Keratinocyte (primary cell): ENCODE results near the gene SULT2B1. TPM values are rescaled to one million over a fixed set of nuclear protein-coding genes. Genes with fewer than 3 reads are reported as not detected.

Source experiments
- DNase-seq: peaks from one replicate; pipeline ENCODE4 v3.0.0-alpha.2; 2011; ENCODE audit warnings: low read depth, missing footprints, low spot score
- FAIRE-seq: peaks from 2 replicates; lab custom pipeline; 2011; peaks lifted over from hg19 to GRCh38; lab: Jason Lieb, UNC
- H2AFZ ChIP-seq: 2 replicates; pipeline ENCODE4 v1.6.0; 2012; ENCODE audit warnings: low read length, control low read depth, inconsistent platforms; ENCODE audit not compliant: control insufficient read depth
- H3K27ac ChIP-seq: 2 replicates; pipeline ENCODE4 v1.5.1; 2011; ENCODE audit warnings: low read length; ENCODE audit not compliant: control insufficient read depth, insufficient read depth
- H3K27me3 ChIP-seq: 3 replicates; pipeline ENCODE4 v1.6.0; 2011; ENCODE audit warnings: low read length; ENCODE audit not compliant: control insufficient read depth, insufficient read depth; ENCODE audit errors: extremely low read depth
- H3K36me3 ChIP-seq, 2 experiments: 2 replicates in 1 of 2; 3 replicates in 1 of 2; pipeline ENCODE4 v1.5.1; 2011; ENCODE audit warnings: low read length in 2 of 2, mild to moderate bottlenecking in 1 of 2; ENCODE audit not compliant: control insufficient read depth in 2 of 2, insufficient read depth in 2 of 2; ENCODE audit errors: extremely low read depth in 1 of 2
- H3K4me1 ChIP-seq: 3 replicates; pipeline ENCODE4 v1.5.1; 2011; ENCODE audit warnings: low read length; ENCODE audit not compliant: control insufficient read depth, insufficient read depth; ENCODE audit errors: extremely low read depth
- H3K4me2 ChIP-seq: 3 replicates; pipeline ENCODE4 v1.6.0; 2011; ENCODE audit warnings: low read depth, low read length; ENCODE audit not compliant: control insufficient read depth, insufficient read depth; ENCODE audit errors: extremely low read depth
- H3K4me3 ChIP-seq, 3 experiments: fragments of 200-600 bp in 1 of 3; sonication (generic) in 1 of 3; 2 replicates in 2 of 3; 3 replicates in 1 of 3; pipeline ENCODE4 v1.5.1; 2011 to 2016; ENCODE audit warnings: low read length in 3 of 3, mild to moderate bottlenecking in 3 of 3, control low read depth in 2 of 3, inconsistent platforms in 1 of 3, low read depth in 1 of 3, mixed read lengths in 1 of 3, mixed run types in 1 of 3, moderate library complexity in 1 of 3; ENCODE audit not compliant: control insufficient read depth in 2 of 3, insufficient read depth in 2 of 3; ENCODE audit errors: extremely low read depth in 1 of 3
- H3K79me2 ChIP-seq: 2 replicates; pipeline ENCODE4 v1.6.0; 2012; ENCODE audit warnings: low read length; ENCODE audit not compliant: control insufficient read depth, insufficient read depth
- H3K9ac ChIP-seq: 3 replicates; pipeline ENCODE4 v1.6.0; 2011; ENCODE audit warnings: low read length; ENCODE audit not compliant: control insufficient read depth, insufficient read depth; ENCODE audit errors: extremely low read depth
- H3K9me1 ChIP-seq: 3 replicates; pipeline ENCODE4 v1.6.0; 2011; ENCODE audit warnings: low read length; ENCODE audit not compliant: control insufficient read depth, insufficient read depth; ENCODE audit errors: extremely low read depth
- H3K9me3 ChIP-seq: 2 replicates; pipeline ENCODE4 v1.5.1; 2012; ENCODE audit warnings: low read depth, low read length; ENCODE audit not compliant: control insufficient read depth
- H4K20me1 ChIP-seq: 3 replicates; pipeline ENCODE4 v1.6.0; 2011; ENCODE audit warnings: low read length; ENCODE audit not compliant: control insufficient read depth, insufficient read depth; ENCODE audit errors: extremely low read depth
- CTCF ChIP-seq, 3 experiments: IDR thresholded peaks in 1 of 3; conservative IDR thresholded peaks in 1 of 3; optimal IDR thresholded peaks in 1 of 3; 2 replicates in 2 of 3; 3 replicates in 1 of 3; pipeline versions ENCODE3 to v1.5.1; 2011; ENCODE audit warnings: low read length in 3 of 3, mild to moderate bottlenecking in 3 of 3, moderate library complexity in 2 of 3, control low read depth in 1 of 3, inconsistent platforms in 1 of 3; ENCODE audit not compliant: insufficient read depth in 2 of 3; ENCODE audit errors: extremely low read depth in 1 of 3
- EZH2 ChIP-seq: IDR thresholded peaks from one replicate; pipeline ENCODE4 v1.6.1; 2012; ENCODE audit warnings: inconsistent platforms, mild to moderate bottlenecking, low read length, moderate library complexity
- dilution Hi-C: fragments of 300-500 bp; cut with MboI; formaldehyde crosslinking; loops from one replicate; pipeline ENCODE4 v1.7.0; 2020; ENCODE audit warnings: low sequenced_read_pairs; ENCODE audit not compliant: extremely low pct_ligation_motif_present
- polyA plus RNA-seq, 5 experiments: library from polyadenylated mRNA; depleted of rRNA in 3 of 5; stranded (reverse) in 3 of 5; stranded (forward) in 1 of 5; unstranded in 1 of 5; fragments of >200 nt; gene quantifications; 1 replicate in 1 of 5; 2 replicates in 3 of 5; 3 replicates in 1 of 5; pipeline versions ENCODE4 v1.2.1 to v1.2.3, GENCODE V29; 2011 to 2012; ENCODE audit warnings: missing spikeins in 2 of 5, low read depth in 1 of 5, low replicate concordance in 1 of 5

Gene SULT2B1
- polyA plus RNA-seq, 1 donor (not counting 4 experiments of a cell fraction or from before 2014, with no cell fraction given) = 6.0 TPM

- FAIRE-seq (no peak), DNase-seq (no peak)
- no peaks in the 10 kb centered on the region for H3K79me2 ChIP-seq
- H3K4me3 ChIP-seq = peak overlapping the region; percentile 53 to 66 (median 62)
- H2AFZ ChIP-seq = peak overlapping the region; percentile 2
- peak overlapping the region; percentile 82 for H3K27ac ChIP-seq
- peak overlapping the region; percentile 66 for H3K9ac ChIP-seq
- H3K36me3 ChIP-seq = no peaks in the 10 kb centered on the region
- dilution Hi-C loops = no loop called here
- H3K9me1 ChIP-seq = no peaks in the 10 kb centered on the region
- peaks cover 60% of the 10 kb centered on the region for H3K4me1 ChIP-seq
- H3K27me3 ChIP-seq = no peaks in the 10 kb centered on the region
- peak overlapping the region; percentile 89 for H3K4me2 ChIP-seq
- no peaks in the 10 kb centered on the region for H3K9me3 ChIP-seq
- H4K20me1 ChIP-seq = no peaks in the 10 kb centered on the region
- TF ChIP-seq CTCF (optimal IDR thresholded peaks at IDR 0.05 in 1 of 3, IDR thresholded peaks at IDR 0.05 in 1 of 3, conservative IDR thresholded peaks at IDR 0.05 in 1 of 3; ENCODE audit: extremely low read depth in 1 of 3, insufficient read depth in 2 of 3, low read length in 3 of 3) = no peak
- TF ChIP-seq EZH2 = no peak
Observed at GRCh38 chr19:48635263-48635965, 83.4 kb downstream of the SULT2B1 start.

GRCh38 chr19:48635966-48636858 lies 84.2 kb downstream of the SULT2B1 start:
- no peaks in the 10 kb centered on the region for H3K9me3 ChIP-seq
- H3K36me3 ChIP-seq = no peaks in the 10 kb centered on the region
- H3K4me2 ChIP-seq = peak overlapping the region; percentile 89
- H3K79me2 ChIP-seq = no peaks in the 10 kb centered on the region
- H3K27me3 ChIP-seq = no peaks in the 10 kb centered on the region
- peaks cover 58% of the 10 kb centered on the region for H3K4me1 ChIP-seq
- no peak for TF ChIP-seq CTCF (optimal IDR thresholded peaks at IDR 0.05 in 1 of 3, IDR thresholded peaks at IDR 0.05 in 1 of 3, conservative IDR thresholded peaks at IDR 0.05 in 1 of 3; ENCODE audit: extremely low read depth in 1 of 3, insufficient read depth in 2 of 3, low read length in 3 of 3)
- TF ChIP-seq EZH2 = no peak
- no peak for DNase-seq
- H3K27ac ChIP-seq = no peak overlapping the region
- FAIRE-seq = no peak
- peak overlapping the region; percentile 2 for H2AFZ ChIP-seq
- peak overlapping the region; percentile 66 for H3K9ac ChIP-seq
- H3K4me3 ChIP-seq = peak overlapping the region; percentile 53 to 75 (median 72)
- no peaks in the 10 kb centered on the region for H4K20me1 ChIP-seq
- dilution Hi-C loops = no loop called here
- H3K9me1 ChIP-seq = no peaks in the 10 kb centered on the region
